Body of pancreas (tissue), 4 donors: ENCODE results near the gene MMP10. TPM values are rescaled to one million over a fixed set of nuclear protein-coding genes. Genes with fewer than 3 reads are reported as not detected.

Experiments used
- ATAC-seq: fragments of 150-250 bp; one replicate; pipeline ENCODE4 v1.9.1; 2016
- DNase-seq, 4 donors: peaks; one replicate each; pipeline ENCODE4 v3.0.0-alpha.2; 2019
- H3K27ac ChIP-seq, 4 donors: fragments of 200-600 bp; sonication (generic); 1 replicate in 3 of 4; 2 replicates in 1 of 4; pipeline versions ENCODE4 v1.5.1 to v1.6.1; 2016 to 2019; ENCODE audit warnings: mild to moderate bottlenecking in 1 of 4, mixed read lengths in 1 of 4, moderate library complexity in 1 of 4
- H3K27me3 ChIP-seq, 2 donors: fragments of 200-600 bp; sonication (generic); one replicate each; pipeline ENCODE4 v1.6.0; 2016; ENCODE audit warnings: mild to moderate bottlenecking in 1 of 2
- H3K36me3 ChIP-seq, 2 donors: fragments of 200-600 bp; sonication (generic); replicated peaks in 1 of 2; 2 replicates each; pipeline ENCODE4 v1.5.1; 2016; ENCODE audit warnings: low read depth in 2 of 2; ENCODE audit not compliant: insufficient read depth in 1 of 2
- H3K4me1 ChIP-seq: fragments of 200-600 bp; sonication (generic); one replicate; pipeline ENCODE4 v1.6.0; 2016
- H3K4me3 ChIP-seq, 2 donors: fragments of 200-600 bp; sonication (generic); 1 replicate in 1 of 2; 2 replicates in 1 of 2; pipeline ENCODE4 v1.5.1; 2016 to 2019
- H3K9me3 ChIP-seq, 3 donors: fragments of 200-600 bp; sonication (generic); 1 replicate in 2 of 3; 2 replicates in 1 of 3; pipeline ENCODE4 v1.5.1; 2016
- CTCF ChIP-seq, 7 experiments: fragments of 450-650 bp in 4 of 7; fragments of 200-600 bp in 3 of 7; sonication (generic) in 3 of 7; IDR thresholded peaks; one replicate each; pipeline ENCODE4 v1.5.1; 2016 to 2019; ENCODE audit warnings: antibody characterized with exemption in 7 of 7
- POLR2A ChIP-seq, 3 donors: fragments of 450-650 bp; IDR thresholded peaks; one replicate each; pipeline ENCODE4 v1.6.1; 2016; ENCODE audit warnings: antibody characterized with exemption in 3 of 3, mild to moderate bottlenecking in 2 of 3
- WGBS, 2 donors: methylation state at CpG; one replicate each; pipeline ENCODE4 v1.1.5; 2017; 5-methylcytosine and 5-hydroxymethylcytosine counted together
- intact Hi-C: fragments of 100-400 bp; cut with DNase I; formaldehyde crosslinking; loops from one replicate; pipeline ENCODE4 v1.15.1; 2023
- total RNA-seq, 2 donors: library from RNA; depleted of rRNA; stranded (reverse); fragments of >200 nt; gene quantifications; one replicate each; pipeline ENCODE4 v1.1.0, GENCODE V29; 2016

Gene MMP10
- total RNA-seq = not detected

- no peak within 1 kb of the TSS for H3K27ac ChIP-seq
- 1 to 3% methylated on average over 2 of the region's 2 CpGs for WGBS, 2 donors
- TF ChIP-seq POLR2A (IDR thresholded peaks at IDR 0.05) (no peak), CTCF (IDR thresholded peaks at IDR 0.05) (peak in 3 of 7 experiments; percentile 8 to 27 (median 18))
- H3K4me1 ChIP-seq = peaks cover 15% of the 10 kb centered on the region
- H3K36me3 ChIP-seq = no peaks in the 10 kb centered on the region
- no peaks in the 10 kb centered on the region for H3K9me3 ChIP-seq
- DNase-seq = no peak
- no peaks in the 10 kb centered on the region for H3K27me3 ChIP-seq
- no peak within 1 kb of the TSS for H3K4me3 ChIP-seq
- no peak for ATAC-seq
- intact Hi-C loops = no loop called here
These were observed at the start of gene MMP10 for GRCh38 chr11:102780491-102780918. MMP10 (minus strand) TSS chr11:102780628; CDS start chr11:102780591, 37 bp downstream.

GRCh38 chr11:102829316-102830000 is 49.0 kb upstream of the MMP10 start:
- WGBS, 2 donors = 58 to 74% methylated on average over 6 of the region's 6 CpGs
- DNase-seq (no peak), ATAC-seq (no peak)
- H3K4me3 ChIP-seq = no peak overlapping the region
- no peaks in the 10 kb centered on the region for H3K27me3 ChIP-seq
- intact Hi-C loops = no loop called here
- H3K4me1 ChIP-seq = no peaks in the 10 kb centered on the region
- TF ChIP-seq CTCF (IDR thresholded peaks at IDR 0.05) = no peak
- TF ChIP-seq POLR2A (IDR thresholded peaks at IDR 0.05) = no peak
- no peaks in the 10 kb centered on the region for H3K36me3 ChIP-seq
- no peaks in the 10 kb centered on the region for H3K9me3 ChIP-seq
- H3K27ac ChIP-seq = no peak overlapping the region

- no peaks in the 10 kb centered on the region for H3K36me3 ChIP-seq
- TF ChIP-seq POLR2A (IDR thresholded peaks at IDR 0.05) = no peak
- no peak for TF ChIP-seq CTCF (IDR thresholded peaks at IDR 0.05)
These were observed 44.1 kb upstream of the MMP10 start for GRCh38 chr11:102824556-102824955.

GRCh38 chr11:102819491-102819890 is 39.1 kb upstream of the MMP10 start:
- intact Hi-C loops = loop anchor here (10.0 kb wide), 1 partner anchor 125 kb away; no protein-coding TSS in a partner anchor
- TF ChIP-seq CTCF (IDR thresholded peaks at IDR 0.05) (no peak), POLR2A (IDR thresholded peaks at IDR 0.05) (no peak)
- ATAC-seq (no peak), DNase-seq (no peak)
- no peaks in the 10 kb centered on the region for H3K9me3 ChIP-seq
- H3K27ac ChIP-seq = no peak overlapping the region
- no peak overlapping the region for H3K4me3 ChIP-seq
- no peaks in the 10 kb centered on the region for H3K4me1 ChIP-seq
- no peaks in the 10 kb centered on the region for H3K36me3 ChIP-seq
- H3K27me3 ChIP-seq = no peaks in the 10 kb centered on the region
- 58 to 67% methylated on average over 6 of the region's 6 CpGs for WGBS, 2 donors

More at GRCh38 chr11:102824556-102824955, 44.1 kb upstream of the MMP10 start:
- no peak for DNase-seq
- H3K9me3 ChIP-seq = no peaks in the 10 kb centered on the region
- intact Hi-C loops = no loop called here
- no peak overlapping the region for H3K4me3 ChIP-seq
- ATAC-seq = no peak
- no peaks in the 10 kb centered on the region for H3K27me3 ChIP-seq
- 86 to 100% methylated on average over 1 of the region's 1 CpG for WGBS, 2 donors
- no peak overlapping the region for H3K27ac ChIP-seq
- no peaks in the 10 kb centered on the region for H3K4me1 ChIP-seq

GRCh38 chr11:102813484-102813883 is 33.1 kb upstream of the MMP10 start:
- WGBS, 2 donors = 65 to 69% methylated on average over 1 of the region's 1 CpG

More at GRCh38 chr11:102813484-102813883, 33.1 kb upstream of the MMP10 start:
- DNase-seq (no peak), ATAC-seq (no peak)
- intact Hi-C loops = loop anchor here (10.0 kb wide), 1 partner anchor 131 kb away; no protein-coding TSS in a partner anchor
- no peak for TF ChIP-seq CTCF (IDR thresholded peaks at IDR 0.05)
- no peak for TF ChIP-seq POLR2A (IDR thresholded peaks at IDR 0.05)
- no peaks in the 10 kb centered on the region for H3K36me3 ChIP-seq
- H3K27ac ChIP-seq = no peak overlapping the region
- H3K9me3 ChIP-seq = no peaks in the 10 kb centered on the region
- no peaks in the 10 kb centered on the region for H3K4me1 ChIP-seq
- no peaks in the 10 kb centered on the region for H3K27me3 ChIP-seq
- H3K4me3 ChIP-seq = no peak overlapping the region
